Psoas muscle (tissue), 8 donors: ENCODE results near the gene SSBP3. TPM values are rescaled to one million over a fixed set of nuclear protein-coding genes. Genes with fewer than 3 reads are reported as not detected.

Source experiments
- ATAC-seq, 4 donors: fragments of 200-7000 bp; cut with Tn5 transposase; one replicate each; pipeline ENCODE4 v1.9.1; 2020; ENCODE audit warnings: moderate library complexity in 3 of 4, mild to moderate bottlenecking in 2 of 4
- DNase-seq, 2 donors: peaks; one replicate each; pipeline ENCODE4 v3.0.0-alpha.2; 2020
- H3K27ac ChIP-seq: fragments of 200-600 bp; one replicate; pipeline ENCODE4 v1.8.0; 2022
- H3K27me3 ChIP-seq, 3 donors: fragments of 200-600 bp in 1 of 3; one replicate each; pipeline versions ENCODE4 v1.6.1 to v1.8.0; 2013 to 2022; ENCODE audit warnings: low read length in 2 of 3, mild to moderate bottlenecking in 2 of 3, moderate library complexity in 1 of 3; ENCODE audit not compliant: insufficient read depth in 3 of 3
- H3K36me3 ChIP-seq, 2 donors: fragments of 200-600 bp in 1 of 2; one replicate each; pipeline versions ENCODE4 v1.6.1 to v1.8.0; 2013 to 2022; ENCODE audit warnings: low read depth in 1 of 2, mild to moderate bottlenecking in 1 of 2, moderate library complexity in 1 of 2; ENCODE audit not compliant: insufficient read depth in 1 of 2
- H3K4me1 ChIP-seq: fragments of 200-600 bp; one replicate; pipeline ENCODE4 v1.8.0; 2022
- H3K4me3 ChIP-seq: fragments of 200-600 bp; one replicate; pipeline ENCODE4 v1.8.0; 2022; ENCODE audit warnings: mild to moderate bottlenecking
- H3K9me3 ChIP-seq: fragments of 200-600 bp; one replicate; pipeline ENCODE4 v1.8.0; 2022
- WGBS, 3 donors: extraction: QIAGEN DNeasy Blood & Tissue Kit; methylation state at CpG; one replicate each; pipeline versions ENCODE4 v1.1.6 to v1.1.7; 2013; 5-methylcytosine and 5-hydroxymethylcytosine counted together
- intact Hi-C, 2 donors: fragments of 100-400 bp; cut with DNase I; formaldehyde crosslinking; loops; one replicate each; pipeline versions ENCODE4 v1.11.0 to v1.14.2; 2022
- polyA plus RNA-seq, 3 donors: library from polyadenylated mRNA; stranded (reverse); fragments of 200-250 nt; gene quantifications; one replicate each; pipeline ENCODE4 v1.2.3, GENCODE V29; 2013
- total RNA-seq, 4 donors: library from RNA; stranded (reverse); fragmentation: NEBNext Ultra II Directional in 2 of 4; extraction: Animal tissue kit (Norgen Biotek cat#: 25700) in 2 of 4; gene quantifications; one replicate each; pipeline versions ENCODE4 v1.2.1 to v1.2.4, GENCODE V29; 2021 to 2023
- TF ChIP-seq, protein P1 (sequence below): fragments of 200-600 bp; IDR thresholded peaks from one replicate; pipeline ENCODE4 v1.8.0; 2022; ENCODE audit warnings: antibody characterized with exemption
- donor health status: healthy with polysubstance abuse.
- donor health status: DM: no; HTN: no; CAD: no; lungs with moderate emphysema.
- donor health status: Bipolar disorder and iron deficiency.
- donor health status: healthy.
- donor health status: DM: yes; HTN: yes; CAD: no.
- donor health status: DM: no; HTN: no; CAD: no.
- donor health status: DM: no; HTN: no; CAD: no.
- donor health status: DM: yes; HTN: yes; CAD: no.

Gene SSBP3
- total and polyA plus RNA-seq, 7 donors = 7.9 to 24.2 (median 21.6) TPM

DNA sequence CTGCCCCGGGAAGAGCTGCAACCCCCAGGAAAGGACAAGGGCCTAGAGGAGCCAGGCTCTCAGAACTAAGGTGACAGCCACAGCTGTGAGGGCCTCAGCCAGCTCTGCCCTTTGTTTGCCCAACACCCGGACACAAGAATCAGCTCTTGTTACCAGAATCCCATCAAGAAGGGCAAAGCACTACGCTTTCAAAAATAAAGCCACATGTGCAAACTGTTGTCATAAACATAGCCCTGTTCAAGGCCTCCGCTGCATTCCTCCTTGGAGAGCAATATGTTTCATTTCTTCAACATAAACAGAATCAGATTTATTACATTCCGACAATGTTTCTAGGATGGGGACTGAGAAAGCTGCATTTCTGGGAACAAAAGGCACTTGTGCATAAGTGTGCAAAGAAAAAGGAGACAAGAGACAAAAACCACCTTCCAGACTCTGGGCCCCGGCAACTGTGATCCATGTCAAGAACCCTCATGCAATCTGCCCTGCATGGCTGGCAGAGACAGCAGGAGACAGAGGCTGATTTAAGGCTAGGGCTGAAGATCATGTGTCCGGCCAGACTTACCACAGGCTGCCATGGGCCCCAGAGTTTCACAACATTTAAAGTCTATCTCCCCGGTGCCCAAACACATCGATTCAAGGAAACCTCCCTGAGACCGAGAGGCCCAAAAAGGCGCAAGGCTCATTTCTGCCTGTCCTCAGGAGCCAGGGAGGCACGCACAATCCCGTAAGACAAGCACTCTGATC lies 71.0 kb downstream of the SSBP3 start:
- ATAC-seq (peak; percentile 83 to 88 (median 86)), DNase-seq (peak; percentile 54 to 80)
- H3K9me3 ChIP-seq = no peaks in the 10 kb centered on the region
- peak overlapping the region; percentile 55 for H3K4me3 ChIP-seq
- TF ChIP-seq, protein P1, sequence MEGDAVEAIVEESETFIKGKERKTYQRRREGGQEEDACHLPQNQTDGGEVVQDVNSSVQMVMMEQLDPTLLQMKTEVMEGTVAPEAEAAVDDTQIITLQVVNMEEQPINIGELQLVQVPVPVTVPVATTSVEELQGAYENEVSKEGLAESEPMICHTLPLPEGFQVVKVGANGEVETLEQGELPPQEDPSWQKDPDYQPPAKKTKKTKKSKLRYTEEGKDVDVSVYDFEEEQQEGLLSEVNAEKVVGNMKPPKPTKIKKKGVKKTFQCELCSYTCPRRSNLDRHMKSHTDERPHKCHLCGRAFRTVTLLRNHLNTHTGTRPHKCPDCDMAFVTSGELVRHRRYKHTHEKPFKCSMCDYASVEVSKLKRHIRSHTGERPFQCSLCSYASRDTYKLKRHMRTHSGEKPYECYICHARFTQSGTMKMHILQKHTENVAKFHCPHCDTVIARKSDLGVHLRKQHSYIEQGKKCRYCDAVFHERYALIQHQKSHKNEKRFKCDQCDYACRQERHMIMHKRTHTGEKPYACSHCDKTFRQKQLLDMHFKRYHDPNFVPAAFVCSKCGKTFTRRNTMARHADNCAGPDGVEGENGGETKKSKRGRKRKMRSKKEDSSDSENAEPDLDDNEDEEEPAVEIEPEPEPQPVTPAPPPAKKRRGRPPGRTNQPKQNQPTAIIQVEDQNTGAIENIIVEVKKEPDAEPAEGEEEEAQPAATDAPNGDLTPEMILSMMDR = no peak
- H3K27ac ChIP-seq = peak overlapping the region; percentile 93
- H3K4me1 ChIP-seq = peaks cover 88% of the 10 kb centered on the region
- no peaks in the 10 kb centered on the region for H3K36me3 ChIP-seq
- intact Hi-C loops = loop anchor here (5.0 to 10.0 kb wide), 2 partner anchors 47 to 60 kb away; no protein-coding TSS in a partner anchor
- no peaks in the 10 kb centered on the region for H3K27me3 ChIP-seq
- 12 to 18% (median 15%) methylated on average over 13 of the region's 13 CpGs for WGBS, 3 donors

DNA sequence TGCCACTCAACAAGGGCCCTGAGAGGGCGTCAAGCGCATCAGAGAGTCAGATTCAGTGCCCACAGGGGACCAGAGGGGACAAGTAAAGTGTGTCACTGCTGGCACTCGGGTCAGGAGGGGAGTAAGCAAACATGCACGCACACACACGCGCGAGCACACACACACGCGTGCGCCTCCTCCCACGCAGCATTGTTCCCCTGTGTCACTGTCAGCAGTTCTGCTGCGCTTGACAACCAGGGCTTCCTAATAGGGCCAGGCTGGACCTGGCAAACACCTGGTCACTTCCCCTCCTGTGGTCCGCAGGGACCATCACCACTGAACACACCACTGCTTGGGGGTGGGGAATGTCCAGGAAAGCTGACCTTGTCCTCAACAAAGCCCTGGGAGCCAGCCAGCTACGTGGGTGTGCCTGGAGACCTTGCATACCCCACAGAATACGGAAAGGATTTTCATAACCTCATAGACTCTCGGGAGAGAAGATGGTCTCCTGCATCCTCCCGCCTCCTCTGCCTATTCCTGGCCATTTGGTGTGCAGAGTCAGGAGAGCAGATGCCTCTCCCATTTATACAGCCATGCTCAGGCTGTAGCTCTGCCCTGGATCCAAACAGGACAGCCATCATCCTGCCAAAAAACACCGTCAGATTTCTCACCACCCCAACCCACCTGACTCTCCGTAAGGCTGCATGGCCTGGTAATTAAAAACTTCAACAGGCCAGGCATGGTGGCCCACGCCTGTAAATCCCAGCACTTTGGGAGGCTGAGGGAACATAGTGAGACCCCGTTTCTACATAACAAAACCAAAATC lies 73.2 kb downstream of the SSBP3 start:
- Histone ChIP-seq H3K36me3 (no peaks in the 10 kb centered on the region), H3K9me3 (no peaks in the 10 kb centered on the region), H3K27ac (peak overlapping the region; percentile 93), H3K4me3 (no peak overlapping the region), H3K27me3 (no peaks in the 10 kb centered on the region), H3K4me1 (peaks cover 91% of the 10 kb centered on the region)
- DNase-seq (peak in 1 of 2 donors; percentile 31), ATAC-seq (peak in 1 of 4 donors; percentile 11)
- WGBS, 3 donors = 46 to 60% (median 48%) methylated on average over 21 of the region's 21 CpGs
- TF ChIP-seq, protein P1 = no peak
- intact Hi-C loops = loop anchor here (5.0 to 10.0 kb wide), 3 partner anchors 56 to 69 kb away; no protein-coding TSS in a partner anchor

DNA sequence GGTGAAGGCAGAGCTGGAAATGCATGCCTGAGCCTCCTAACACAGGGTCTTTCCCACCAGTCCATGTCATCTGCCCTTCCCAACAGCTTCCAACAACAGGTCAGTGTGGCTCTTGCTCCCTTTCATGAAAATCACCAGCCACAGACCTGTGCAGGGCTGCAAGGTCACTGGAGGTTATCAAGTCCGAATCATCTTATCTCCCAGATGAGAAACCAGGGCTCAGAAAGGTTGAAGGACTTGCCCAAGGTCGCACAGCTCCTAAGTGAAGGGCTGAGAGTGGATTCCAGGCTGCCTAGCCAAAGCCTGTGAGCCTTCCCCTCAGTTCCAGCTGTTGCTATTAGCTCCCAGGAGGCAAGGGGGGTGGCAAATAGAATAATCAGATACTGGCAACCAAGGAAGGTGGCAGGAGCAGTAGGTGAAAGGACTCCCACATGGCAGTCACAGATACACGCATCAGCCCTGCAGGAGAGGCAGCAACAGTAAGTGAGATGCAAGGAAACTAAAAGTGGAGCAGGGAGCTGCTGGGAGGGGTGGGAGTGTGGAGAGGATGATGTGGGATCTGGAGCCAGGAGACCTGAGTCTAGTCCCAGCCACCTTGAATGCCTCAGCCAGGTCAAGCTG lies 74.2 kb downstream of the SSBP3 start:
- intact Hi-C loops = loop anchor here (5.0 to 10.0 kb wide), 3 partner anchors 55 to 70 kb away; no protein-coding TSS in a partner anchor
- Histone ChIP-seq H3K9me3 (no peaks in the 10 kb centered on the region), H3K4me3 (no peak overlapping the region), H3K36me3 (no peaks in the 10 kb centered on the region), H3K4me1 (peaks cover 97% of the 10 kb centered on the region), H3K27me3 (no peaks in the 10 kb centered on the region), H3K27ac (peak overlapping the region; percentile 93)
- no peak for ATAC-seq
- DNase-seq = no peak
- WGBS, 3 donors = 40 to 67% (median 52%) methylated on average over 3 of the region's 3 CpGs
- TF ChIP-seq, protein P1 = no peak

DNA sequence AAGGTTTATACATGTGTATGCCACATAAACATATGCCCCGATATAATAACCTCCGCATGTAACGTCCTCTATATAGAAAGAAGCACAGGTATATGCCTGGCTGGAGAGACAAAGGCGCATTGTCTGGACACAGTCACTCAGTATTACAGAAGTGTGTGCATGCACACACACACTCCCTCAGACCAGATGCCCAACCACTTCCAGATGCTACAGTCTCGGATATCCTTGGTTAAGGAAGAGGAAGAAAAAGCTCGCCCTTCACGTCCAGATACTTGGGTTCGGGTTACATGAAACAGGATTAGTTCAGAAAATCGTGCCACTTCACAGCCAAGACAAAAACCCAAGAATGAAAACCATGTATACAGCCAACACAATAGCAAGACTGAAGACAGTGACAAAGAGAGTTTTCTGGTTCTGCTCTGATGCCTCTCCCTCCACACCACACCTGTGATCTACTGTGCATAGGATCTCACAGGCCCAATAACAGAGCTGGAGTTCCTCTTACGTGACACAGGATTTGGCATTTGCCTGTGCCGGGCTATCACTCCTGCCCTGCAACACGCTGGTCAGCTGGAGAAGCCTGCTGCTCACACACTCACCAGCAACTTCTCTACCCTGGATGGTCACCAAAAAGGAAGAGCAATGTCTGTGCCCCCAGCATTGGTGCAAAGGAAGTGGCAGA lies 75.0 kb downstream of the SSBP3 start:
- Histone ChIP-seq H3K27ac (peak overlapping the region; percentile 93), H3K36me3 (no peaks in the 10 kb centered on the region), H3K4me1 (peaks cover 98% of the 10 kb centered on the region), H3K27me3 (no peaks in the 10 kb centered on the region), H3K4me3 (no peak overlapping the region), H3K9me3 (no peaks in the 10 kb centered on the region)
- intact Hi-C loops = loop anchor here (5.0 to 10.0 kb wide), 3 partner anchors 54 to 71 kb away; no protein-coding TSS in a partner anchor
- DNase-seq = no peak
- TF ChIP-seq, protein P1 = no peak
- ATAC-seq = no peak
- WGBS, 3 donors = 40 to 51% (median 41%) methylated on average over 12 of the region's 12 CpGs
